Endodermal cell (in vitro differentiated cells): ENCODE results near the gene GANAB. TPM values are rescaled to one million over a fixed set of nuclear protein-coding genes. Genes with fewer than 3 reads are reported as not detected.

ENCODE experiments used
- DNase-seq: peaks from one replicate; pipeline ENCODE4 v3.0.0-alpha.2; 2017
- H3K27ac ChIP-seq: 2 replicates; pipeline ENCODE4 v1.5.1; 2013; ENCODE audit warnings: mild to moderate bottlenecking, low read depth, low read length, moderate library complexity
- H3K27me3 ChIP-seq: 2 replicates; pipeline ENCODE4 v1.6.1; 2013; ENCODE audit warnings: mild to moderate bottlenecking, low read length, moderate library complexity; ENCODE audit not compliant: insufficient read depth, control insufficient read depth, poor library complexity, severe bottlenecking
- H3K36me3 ChIP-seq: 2 replicates; pipeline ENCODE4 v1.7.0; 2013; ENCODE audit warnings: mild to moderate bottlenecking, low read length, moderate library complexity; ENCODE audit not compliant: control insufficient read depth, insufficient read depth
- H3K4me1 ChIP-seq: one replicate; pipeline ENCODE4 v1.7.0; 2013; ENCODE audit warnings: low read length; ENCODE audit not compliant: control insufficient read depth, insufficient read depth
- H3K4me3 ChIP-seq: 2 replicates; pipeline ENCODE4 v1.5.1; 2013; ENCODE audit warnings: mild to moderate bottlenecking, low read length, moderate library complexity
- H3K9ac ChIP-seq: 2 replicates; pipeline ENCODE4 v1.6.1; 2013; ENCODE audit warnings: mild to moderate bottlenecking, low read length, moderate library complexity; ENCODE audit not compliant: poor library complexity, severe bottlenecking; ENCODE audit errors: extremely low read depth
- H3K9me3 ChIP-seq: 2 replicates; pipeline ENCODE4 v1.6.1; 2013; ENCODE audit warnings: mild to moderate bottlenecking, low read length, moderate library complexity; ENCODE audit not compliant: control insufficient read depth
- H3K27ac Mint-ChIP-seq: 2 replicates; pipeline ENCODE4 v1.8.0; 2020; ENCODE audit warnings: mixed read lengths
- H3K27me3 Mint-ChIP-seq: 2 replicates; pipeline ENCODE4 v1.8.0; 2021; ENCODE audit warnings: mild to moderate bottlenecking, mixed read lengths; ENCODE audit not compliant: insufficient read depth
- H3K36me3 Mint-ChIP-seq: 2 replicates; pipeline ENCODE4 v1.8.0; 2020; ENCODE audit warnings: low read depth, mixed read lengths
- H3K4me1 Mint-ChIP-seq: 2 replicates; pipeline ENCODE4 v1.8.0; 2020; ENCODE audit warnings: mixed read lengths
- H3K4me3 Mint-ChIP-seq: 2 replicates; pipeline ENCODE4 v1.8.0; 2020; ENCODE audit warnings: mild to moderate bottlenecking, moderate library complexity, mixed read lengths
- H3K9me3 Mint-ChIP-seq: 2 replicates; pipeline ENCODE4 v1.8.0; 2020; ENCODE audit warnings: mild to moderate bottlenecking, mixed read lengths
- CTCF ChIP-seq: fragments of 200-600 bp; sonication (generic); conservative IDR thresholded peaks from 2 replicates; pipeline ENCODE4 v1.5.0; 2021; ENCODE audit warnings: antibody characterized with exemption, mild to moderate bottlenecking
- WGBS, 2 experiments: methylation state at CpG; one replicate each; pipeline versions ENCODE4 v1.1.5 to v1.1.7; 2013; ENCODE audit warnings: missing lambda C conversion rate in 2 of 2, mixed read lengths in 1 of 2; ENCODE audit not compliant: insufficient coverage in 1 of 2, insufficient read length in 1 of 2; 5-methylcytosine and 5-hydroxymethylcytosine counted together
- total RNA-seq, 2 donors: library from RNA; stranded (reverse); fragmentation: NEBNext Ultra II Directional in 1 of 2; extraction: Animal tissue kit (Norgen Biotek cat#: 25700) in 1 of 2; gene quantifications; 2 replicates in 1 of 2; 3 replicates in 1 of 2; pipeline ENCODE4 v1.2.1, GENCODE V29; 2021

GANAB gene
- total RNA-seq, 2 donors from 2014 or later = 377 to 402 TPM

- Mint-ChIP-seq H3K4me3 (no peak overlapping the region), H3K36me3 (peaks cover 60% of the 10 kb centered on the region)
- 76% methylated on average over 9 to 13 of the region's 13 CpGs for WGBS, 2 experiments
These were observed 52.9 kb downstream of the GANAB start for GRCh38 chr11:62593434-62594044.

GRCh38 chr11:62592989-62593421 is 53.4 kb downstream of the GANAB start:
- Histone ChIP-seq H3K4me3 (no peak overlapping the region), H3K4me1 (peaks cover 5% of the 10 kb centered on the region), H3K9ac (no peak overlapping the region), H3K27me3 (no peaks in the 10 kb centered on the region), H3K9me3 (no peaks in the 10 kb centered on the region), H3K36me3 (peaks cover 64% of the 10 kb centered on the region), H3K27ac (peak overlapping the region; percentile 15)
- H3K4me1 Mint-ChIP-seq = peaks cover 23% of the 10 kb centered on the region
- H3K27me3 Mint-ChIP-seq = no peaks in the 10 kb centered on the region
- H3K9me3 Mint-ChIP-seq = no peaks in the 10 kb centered on the region
- no peak overlapping the region for H3K27ac Mint-ChIP-seq
- no peak for TF ChIP-seq CTCF
- DNase-seq = no peak
- H3K36me3 Mint-ChIP-seq = peaks cover 57% of the 10 kb centered on the region
- 86% methylated on average over 8 of the region's 8 CpGs; no CpG with 5 or more reads in 1 of the 2 experiments for WGBS, 2 experiments
- no peak overlapping the region for H3K4me3 Mint-ChIP-seq

More at GRCh38 chr11:62593434-62594044, 52.9 kb downstream of the GANAB start:
- Mint-ChIP-seq H3K9me3 (no peaks in the 10 kb centered on the region), H3K27ac (no peak overlapping the region), H3K27me3 (no peaks in the 10 kb centered on the region), H3K4me1 (peaks cover 28% of the 10 kb centered on the region)
- Histone ChIP-seq H3K9ac (no peak overlapping the region), H3K4me1 (peaks cover 8% of the 10 kb centered on the region), H3K9me3 (no peaks in the 10 kb centered on the region), H3K4me3 (no peak overlapping the region), H3K27me3 (no peaks in the 10 kb centered on the region), H3K36me3 (peaks cover 64% of the 10 kb centered on the region), H3K27ac (no peak overlapping the region)
- TF ChIP-seq CTCF = peak; percentile 88
- DNase-seq = peak; percentile 93

DNA sequence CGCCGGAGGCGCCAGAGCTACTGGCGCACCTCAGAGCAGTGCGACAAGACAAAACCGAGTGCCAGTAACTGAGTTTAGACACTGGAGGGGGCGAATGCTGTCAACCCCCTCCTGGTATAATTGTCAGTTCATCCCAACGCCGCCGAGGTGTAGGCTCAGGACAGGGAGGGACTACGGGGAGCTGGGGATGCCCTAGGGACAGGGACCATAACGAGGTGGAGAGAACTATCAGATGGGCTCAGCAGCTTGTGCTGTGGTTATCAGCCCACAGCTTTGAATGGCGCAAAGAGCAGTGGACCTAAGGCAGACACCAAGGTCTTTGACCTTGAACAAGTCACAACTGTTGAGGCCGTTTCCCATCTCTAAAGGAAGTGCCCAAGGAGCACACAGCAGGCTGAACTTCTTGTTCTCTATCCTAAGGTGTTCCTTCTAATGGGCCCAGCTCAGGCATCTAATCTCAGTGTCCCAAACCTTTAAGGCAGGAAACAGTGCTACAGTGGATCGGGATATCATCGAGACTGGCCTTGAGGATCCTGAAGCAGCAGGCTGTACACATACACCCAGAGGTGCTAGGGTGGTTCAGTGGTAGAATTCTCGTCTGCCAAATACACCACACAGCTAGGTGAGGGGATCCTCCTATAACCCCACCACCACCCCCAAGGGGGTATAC is 54.1 kb downstream of the GANAB start:
- Mint-ChIP-seq H3K9me3 (no peaks in the 10 kb centered on the region), H3K36me3 (peaks cover 55% of the 10 kb centered on the region), H3K4me1 (peaks cover 17% of the 10 kb centered on the region), H3K27me3 (no peaks in the 10 kb centered on the region), H3K27ac (peak overlapping the region; percentile 92), H3K4me3 (peak overlapping the region; percentile 87)
- Histone ChIP-seq H3K4me3 (peak overlapping the region; percentile 99), H3K9me3 (no peaks in the 10 kb centered on the region), H3K27me3 (no peaks in the 10 kb centered on the region), H3K27ac (peak overlapping the region; percentile 96), H3K36me3 (peaks cover 63% of the 10 kb centered on the region), H3K4me1 (no peaks in the 10 kb centered on the region), H3K9ac (peak overlapping the region; percentile 21)
- no peak for TF ChIP-seq CTCF
- 33 to 37% methylated on average over 16 of the region's 17 CpGs for WGBS, 2 experiments
- no peak for DNase-seq
